HEK293 (cell line): Measurements from ENCODE around the gene SPATA25.

ENCODE experiments used
- ATF2 ChIP-seq: fragments of 450-650 bp; formaldehyde crosslinking; IDR thresholded peaks from 2 replicates; pipeline ENCODE4 v1.5.1; 2016; ENCODE audit warnings: missing biosample characterization, missing genetic modification characterization, low read depth
- BCL11B ChIP-seq: fragments of 450-650 bp; formaldehyde crosslinking; IDR thresholded peaks from 2 replicates; pipeline ENCODE4 v1.5.1; 2016; ENCODE audit warnings: low read depth, missing biosample characterization, missing genetic modification characterization
- KLF10 ChIP-seq: fragments of 450-650 bp; IDR thresholded peaks from 2 replicates; pipeline ENCODE4 v1.5.1; 2018; ENCODE audit warnings: missing biosample characterization, mild to moderate bottlenecking, missing genetic modification characterization
- RBAK ChIP-seq: fragments of 450-650 bp; formaldehyde crosslinking; IDR thresholded peaks from 2 replicates; pipeline ENCODE4 v1.5.1; 2016; ENCODE audit warnings: missing biosample characterization, missing genetic modification characterization
- SP3 ChIP-seq: fragments of 450-650 bp; formaldehyde crosslinking; IDR thresholded peaks from 2 replicates; pipeline ENCODE4 v1.5.1; 2016; ENCODE audit warnings: missing biosample characterization, missing genetic modification characterization
- TCF7L2 ChIP-seq: IDR thresholded peaks from 2 replicates; pipeline ENCODE4 v1.6.1; 2011; ENCODE audit warnings: low read depth, mild to moderate bottlenecking, inconsistent platforms, low read length, moderate library complexity, borderline replicate concordance
- TSHZ1 ChIP-seq: fragments of 450-650 bp; formaldehyde crosslinking; IDR thresholded peaks from 2 replicates; pipeline ENCODE4 v1.5.1; 2016; ENCODE audit warnings: missing biosample characterization, missing genetic modification characterization, borderline replicate concordance
- WT1 ChIP-seq: fragments of 450-650 bp; formaldehyde crosslinking; IDR thresholded peaks from 2 replicates; pipeline ENCODE4 v1.5.1; 2016; ENCODE audit warnings: missing biosample characterization, missing genetic modification characterization
- ZBTB1 ChIP-seq: fragments of 450-650 bp; formaldehyde crosslinking; IDR thresholded peaks from 2 replicates; pipeline ENCODE4 v1.5.1; 2016; ENCODE audit warnings: missing biosample characterization, missing genetic modification characterization
- ZBTB10 ChIP-seq: fragments of 450-650 bp; formaldehyde crosslinking; IDR thresholded peaks from 2 replicates; pipeline ENCODE4 v1.5.1; 2016; ENCODE audit warnings: missing biosample characterization, missing genetic modification characterization
- ZBTB11 ChIP-seq: fragments of 450-650 bp; formaldehyde crosslinking; conservative IDR thresholded peaks from 2 replicates; pipeline ENCODE4 v1.5.1; 2016; ENCODE audit warnings: low read depth, missing biosample characterization, missing genetic modification characterization
- ZBTB17 ChIP-seq: fragments of 450-650 bp; formaldehyde crosslinking; IDR thresholded peaks from 2 replicates; pipeline ENCODE4 v1.5.1; 2016; ENCODE audit warnings: missing biosample characterization, missing genetic modification characterization
- ZBTB20 ChIP-seq: fragments of 450-650 bp; formaldehyde crosslinking; IDR thresholded peaks from 2 replicates; pipeline ENCODE4 v1.5.1; 2016; ENCODE audit warnings: missing biosample characterization, missing genetic modification characterization
- ZFP69B ChIP-seq: fragments of 450-650 bp; formaldehyde crosslinking; IDR thresholded peaks from 2 replicates; pipeline ENCODE4 v1.5.1; 2016; ENCODE audit warnings: missing biosample characterization, missing genetic modification characterization
- ZNF121 ChIP-seq: fragments of 450-650 bp; formaldehyde crosslinking; IDR thresholded peaks from 2 replicates; pipeline ENCODE4 v1.5.1; 2016; ENCODE audit warnings: missing biosample characterization, missing genetic modification characterization
- ZNF155 ChIP-seq: fragments of 450-650 bp; formaldehyde crosslinking; IDR thresholded peaks from 2 replicates; pipeline ENCODE4 v1.5.1; 2016; ENCODE audit warnings: missing biosample characterization, missing genetic modification characterization
- ZNF174 ChIP-seq: fragments of 450-650 bp; formaldehyde crosslinking; IDR thresholded peaks from 2 replicates; pipeline ENCODE4 v1.5.0; 2017; ENCODE audit warnings: missing biosample characterization, mild to moderate bottlenecking, missing genetic modification characterization
- ZNF18 ChIP-seq: fragments of 450-650 bp; formaldehyde crosslinking; IDR thresholded peaks from 2 replicates; pipeline ENCODE4 v1.5.1; 2016; ENCODE audit warnings: missing biosample characterization, missing genetic modification characterization
- ZNF266 ChIP-seq: fragments of 450-650 bp; formaldehyde crosslinking; IDR thresholded peaks from 2 replicates; pipeline ENCODE4 v1.5.1; 2016; ENCODE audit warnings: missing biosample characterization, missing genetic modification characterization, low read depth
- ZNF449 ChIP-seq: fragments of 450-650 bp; formaldehyde crosslinking; IDR thresholded peaks from 2 replicates; pipeline ENCODE4 v1.5.1; 2017; ENCODE audit warnings: missing biosample characterization, mild to moderate bottlenecking, missing genetic modification characterization, moderate library complexity
- ZNF529 ChIP-seq: fragments of 450-650 bp; formaldehyde crosslinking; IDR thresholded peaks from 2 replicates; pipeline ENCODE4 v1.5.1; 2017; ENCODE audit warnings: missing genetic modification characterization, missing biosample characterization; ENCODE audit not compliant: insufficient replicate concordance
- ZNF549 ChIP-seq: fragments of 450-650 bp; IDR thresholded peaks from 2 replicates; pipeline ENCODE4 v1.5.1; 2018; ENCODE audit warnings: missing biosample characterization, missing genetic modification characterization, mild to moderate bottlenecking, inconsistent platforms, moderate library complexity
- ZNF555 ChIP-seq: fragments of 450-650 bp; formaldehyde crosslinking; conservative IDR thresholded peaks from 2 replicates; pipeline ENCODE4 v1.5.1; 2017; ENCODE audit warnings: missing biosample characterization, mild to moderate bottlenecking, missing genetic modification characterization, inconsistent platforms
- ZNF621 ChIP-seq: fragments of 450-650 bp; formaldehyde crosslinking; IDR thresholded peaks from 2 replicates; pipeline ENCODE4 v1.5.1; 2017; ENCODE audit warnings: missing biosample characterization, missing genetic modification characterization
- ZNF629 ChIP-seq: fragments of 450-650 bp; formaldehyde crosslinking; IDR thresholded peaks from 2 replicates; pipeline ENCODE4 v1.5.1; 2017; ENCODE audit warnings: missing biosample characterization, missing genetic modification characterization

The SPATA25 gene

GRCh38 chr20:45934586-45935415 lies 47.4 kb upstream of the SPATA25 start, which contains the start of gene PCIF1 (continued):
- no peak for TF ChIP-seq ZNF549
- TF ChIP-seq TCF7L2 = no peak
- no peak for TF ChIP-seq ZBTB10
- no peak for TF ChIP-seq ZNF18 (tag by site-specific recombination)
- no peak for TF ChIP-seq TSHZ1 (tag by site-specific recombination)
- no peak for TF ChIP-seq ZNF266
- peak; percentile 49 for TF ChIP-seq ZBTB11
- 0 out of 2 replicates have a peak, but pooled peaks have one; percentile 11 for TF ChIP-seq ZNF121
- no peak for TF ChIP-seq ZNF555 (tag by site-specific recombination)
- TF ChIP-seq ZNF155 (tag by site-specific recombination) = no peak
- TF ChIP-seq ZBTB17 (tag by site-specific recombination) = peak; percentile 64
- TF ChIP-seq ZNF629 (tag by site-specific recombination) = peak; percentile 81
- no peak for TF ChIP-seq ZNF449 (tag by site-specific recombination)
- no peak for TF ChIP-seq ZNF529 (tag by site-specific recombination)
- peak; percentile 92 for TF ChIP-seq ZFP69B (tag by site-specific recombination)
- peak; percentile 99 for TF ChIP-seq SP3 (tag by site-specific recombination)
- peak; percentile 68; the same call in 1 of the 2 replicates for TF ChIP-seq KLF10
- TF ChIP-seq BCL11B = no peak
- TF ChIP-seq RBAK (tag by site-specific recombination) = no peak
- 0 out of 2 replicates have a peak, but pooled peaks have one; percentile 52 for TF ChIP-seq ZBTB1 (tag by site-specific recombination)
- peak; percentile 88 for TF ChIP-seq ZBTB20
- TF ChIP-seq WT1 (tag by site-specific recombination) = peak; percentile 59
- no peak for TF ChIP-seq ATF2 (tag by site-specific recombination)
- no peak for TF ChIP-seq ZNF174
- no peak for TF ChIP-seq ZNF621 (tag by site-specific recombination)
